ENCODE results near the gene IRF2BP1.
A peak's percentile ranks its signal among the peaks of the same experiment; 100 is the strongest.

IRF2BP1 gene

GRCh38 chr19:45881082-45881908 is 4.6 kb downstream of the IRF2BP1 start:
- Histone ChIP-seq H2AK5ac (ENCODE audit: low read length) (peak overlapping the region; percentile 96), H4K5ac (ENCODE audit: low read length) (no peak overlapping the region), H3K36me3 (ENCODE audit: control insufficient read depth, insufficient read depth, low read length) (no peaks in the 10 kb centered on the region), H2BK120ac (ENCODE audit: low read depth, low read length) (no peak overlapping the region), H4K8ac (ENCODE audit: low read depth, low read length) (no peak overlapping the region), H3K56ac (ENCODE audit: low read length) (peak overlapping the region; percentile 84), H3K27ac (ENCODE audit: low read depth, low read length) (peak overlapping the region; percentile 21), H2BK15ac (replicated peaks; ENCODE audit: low read depth) (no peak overlapping the region), H3K4me2 (ENCODE audit: low read length) (peak overlapping the region; percentile 26), H3K4me1 (ENCODE audit: control insufficient read depth, low read depth, low read length) (peaks cover 14% of the 10 kb centered on the region), H2BK5ac (ENCODE audit: low read length) (peak overlapping the region; percentile 92), H3K4me3 (ENCODE audit: low read length) (no peak overlapping the region), H3K79me1 (ENCODE audit: low read length) (peaks cover 2% of the 10 kb centered on the region), H3K79me2 (ENCODE audit: control insufficient read depth, insufficient read depth, low read length) (peaks cover 5% of the 10 kb centered on the region), H3K4ac (ENCODE audit: low read depth, low read length) (peak overlapping the region; percentile 59), H3K9ac (ENCODE audit: low read length) (peak overlapping the region; percentile 37), H3K18ac (ENCODE audit: low read length) (peak overlapping the region; percentile 32), H3K27me3 (ENCODE audit: insufficient read depth, low read length, poor library complexity) (no peaks in the 10 kb centered on the region), H3K23ac (ENCODE audit: low read length) (peak overlapping the region; percentile 53)
- DNase-seq, result peak; percentile 43
- no CpG with 5 or more reads among the region's 10 CpGs for WGBS (ENCODE audit: extremely low coverage, insufficient coverage, low lambda C conversion rate)

GRCh38 chr19:45879971-45880370 is 6.0 kb downstream of the IRF2BP1 start:
- Histone ChIP-seq H4K8ac (ENCODE audit: low read depth, low read length) (no peak overlapping the region), H3K79me2 (ENCODE audit: control insufficient read depth, insufficient read depth, low read length) (peaks cover 3% of the 10 kb centered on the region), H3K4me2 (ENCODE audit: low read length) (no peak overlapping the region), H3K79me1 (ENCODE audit: low read length) (peaks cover 2% of the 10 kb centered on the region), H3K56ac (ENCODE audit: low read length) (no peak overlapping the region), H3K27me3 (ENCODE audit: insufficient read depth, low read length, poor library complexity) (no peaks in the 10 kb centered on the region), H3K18ac (ENCODE audit: low read length) (no peak overlapping the region), H3K27ac (ENCODE audit: low read depth, low read length) (no peak overlapping the region), H2BK5ac (ENCODE audit: low read length) (no peak overlapping the region), H2BK15ac (replicated peaks; ENCODE audit: low read depth) (no peak overlapping the region), H2AK5ac (ENCODE audit: low read length) (no peak overlapping the region), H3K23ac (ENCODE audit: low read length) (no peak overlapping the region), H3K4ac (ENCODE audit: low read depth, low read length) (no peak overlapping the region), H3K9ac (ENCODE audit: low read length) (no peak overlapping the region), H4K5ac (ENCODE audit: low read length) (no peak overlapping the region), H3K4me3 (ENCODE audit: low read length) (no peak overlapping the region), H2BK120ac (ENCODE audit: low read depth, low read length) (no peak overlapping the region), H3K4me1 (ENCODE audit: control insufficient read depth, low read depth, low read length) (peaks cover 17% of the 10 kb centered on the region), H3K36me3 (ENCODE audit: control insufficient read depth, insufficient read depth, low read length) (no peaks in the 10 kb centered on the region)
- DNase-seq, result no peak
- no CpG with 5 or more reads among the region's 2 CpGs for WGBS (ENCODE audit: extremely low coverage, insufficient coverage, low lambda C conversion rate)

GRCh38 chr19:45879055-45879454 is 6.9 kb downstream of the IRF2BP1 start:
- Histone ChIP-seq H3K4ac (ENCODE audit: low read depth, low read length) (no peak overlapping the region), H3K79me2 (ENCODE audit: control insufficient read depth, insufficient read depth, low read length) (no peaks in the 10 kb centered on the region), H3K4me2 (ENCODE audit: low read length) (no peak overlapping the region), H2BK120ac (ENCODE audit: low read depth, low read length) (no peak overlapping the region), H2AK5ac (ENCODE audit: low read length) (no peak overlapping the region), H3K18ac (ENCODE audit: low read length) (no peak overlapping the region), H3K79me1 (ENCODE audit: low read length) (peaks cover 2% of the 10 kb centered on the region), H3K27me3 (ENCODE audit: insufficient read depth, low read length, poor library complexity) (no peaks in the 10 kb centered on the region), H3K36me3 (ENCODE audit: control insufficient read depth, insufficient read depth, low read length) (no peaks in the 10 kb centered on the region), H3K4me3 (ENCODE audit: low read length) (no peak overlapping the region), H3K27ac (ENCODE audit: low read depth, low read length) (no peak overlapping the region), H3K56ac (ENCODE audit: low read length) (peak overlapping the region; percentile 22), H2BK15ac (replicated peaks; ENCODE audit: low read depth) (no peak overlapping the region), H3K9ac (ENCODE audit: low read length) (no peak overlapping the region), H3K4me1 (ENCODE audit: control insufficient read depth, low read depth, low read length) (peaks cover 17% of the 10 kb centered on the region), H3K23ac (ENCODE audit: low read length) (no peak overlapping the region), H2BK5ac (ENCODE audit: low read length) (no peak overlapping the region), H4K8ac (ENCODE audit: low read depth, low read length) (no peak overlapping the region), H4K5ac (ENCODE audit: low read length) (no peak overlapping the region)
- DNase-seq, result no peak
- no CpG with 5 or more reads among the region's 8 CpGs for WGBS (ENCODE audit: extremely low coverage, insufficient coverage, low lambda C conversion rate)

GRCh38 chr19:45878043-45878794 is 7.7 kb downstream of the IRF2BP1 start:
- H3K9ac ChIP-seq (ENCODE audit: low read length), result no peak overlapping the region
- peaks cover 2% of the 10 kb centered on the region for H3K79me1 ChIP-seq (ENCODE audit: low read length)
- H2BK5ac ChIP-seq (ENCODE audit: low read length), result no peak overlapping the region
- no CpG with 5 or more reads among the region's 11 CpGs for WGBS (ENCODE audit: extremely low coverage, insufficient coverage, low lambda C conversion rate)
- H3K56ac ChIP-seq (ENCODE audit: low read length), result no peak overlapping the region
- no peak overlapping the region for H3K27ac ChIP-seq (ENCODE audit: low read depth, low read length)
- no peaks in the 10 kb centered on the region for H3K79me2 ChIP-seq (ENCODE audit: control insufficient read depth, insufficient read depth, low read length)
- DNase-seq, result no peak
- H2BK15ac ChIP-seq (replicated peaks; ENCODE audit: low read depth), result no peak overlapping the region
- no peak overlapping the region for H3K4ac ChIP-seq (ENCODE audit: low read depth, low read length)
- H3K4me3 ChIP-seq (ENCODE audit: low read length), result no peak overlapping the region
- H2AK5ac ChIP-seq (ENCODE audit: low read length), result no peak overlapping the region
- no peaks in the 10 kb centered on the region for H3K36me3 ChIP-seq (ENCODE audit: control insufficient read depth, insufficient read depth, low read length)
- no peak overlapping the region for H3K23ac ChIP-seq (ENCODE audit: low read length)
- peaks cover 17% of the 10 kb centered on the region for H3K4me1 ChIP-seq (ENCODE audit: control insufficient read depth, low read depth, low read length)
- H4K5ac ChIP-seq (ENCODE audit: low read length), result no peak overlapping the region
- H3K4me2 ChIP-seq (ENCODE audit: low read length), result no peak overlapping the region
- H4K8ac ChIP-seq (ENCODE audit: low read depth, low read length), result no peak overlapping the region
- no peaks in the 10 kb centered on the region for H3K27me3 ChIP-seq (ENCODE audit: insufficient read depth, low read length, poor library complexity)
- H2BK120ac ChIP-seq (ENCODE audit: low read depth, low read length), result no peak overlapping the region
- no peak overlapping the region for H3K18ac ChIP-seq (ENCODE audit: low read length)

GRCh38 chr19:45876411-45877197 is 9.3 kb downstream of the IRF2BP1 start:
- H3K4me2 ChIP-seq (ENCODE audit: low read length), result peak overlapping the region; percentile 39
- peak overlapping the region; percentile 91 for H3K56ac ChIP-seq (ENCODE audit: low read length)
- H3K23ac ChIP-seq (ENCODE audit: low read length), result no peak overlapping the region
- peak overlapping the region; percentile 49 for H3K9ac ChIP-seq (ENCODE audit: low read length)
- no peak overlapping the region for H2BK15ac ChIP-seq (replicated peaks; ENCODE audit: low read depth)
- H4K8ac ChIP-seq (ENCODE audit: low read depth, low read length), result peak overlapping the region; percentile 69
- H3K4ac ChIP-seq (ENCODE audit: low read depth, low read length), result peak overlapping the region; percentile 77
- H2BK5ac ChIP-seq (ENCODE audit: low read length), result peak overlapping the region; percentile 71
- H3K27ac ChIP-seq (ENCODE audit: low read depth, low read length), result peak overlapping the region; percentile 72
- H3K79me2 ChIP-seq (ENCODE audit: control insufficient read depth, insufficient read depth, low read length), result no peaks in the 10 kb centered on the region
- peak overlapping the region; percentile 21 for H2BK120ac ChIP-seq (ENCODE audit: low read depth, low read length)
- H3K79me1 ChIP-seq (ENCODE audit: low read length), result peaks cover 2% of the 10 kb centered on the region
- H4K5ac ChIP-seq (ENCODE audit: low read length), result no peak overlapping the region
- H3K4me1 ChIP-seq (ENCODE audit: control insufficient read depth, low read depth, low read length), result peaks cover 9% of the 10 kb centered on the region
- DNase-seq, result peak; percentile 67
- no peak overlapping the region for H2AK5ac ChIP-seq (ENCODE audit: low read length)
- H3K18ac ChIP-seq (ENCODE audit: low read length), result peak overlapping the region; percentile 85
- H3K4me3 ChIP-seq (ENCODE audit: low read length), result no peak overlapping the region
- H3K36me3 ChIP-seq (ENCODE audit: control insufficient read depth, insufficient read depth, low read length), result peaks cover 3% of the 10 kb centered on the region
- H3K27me3 ChIP-seq (ENCODE audit: insufficient read depth, low read length, poor library complexity), result no peaks in the 10 kb centered on the region
- WGBS (ENCODE audit: extremely low coverage, insufficient coverage, low lambda C conversion rate), result no CpG with 5 or more reads among the region's 41 CpGs

Data from mesendoderm (in vitro differentiated cells).